NB4 (cell line): ENCODE measurements around the gene CRACDL.

Source experiments
- MYC ChIP-seq: IDR thresholded peaks from 2 replicates; pipeline ENCODE4 v1.6.1; 2011; ENCODE audit warnings: low read depth, low read length
- POLR2A ChIP-seq: IDR thresholded peaks from 2 replicates; pipeline ENCODE4 v1.6.1; 2011; ENCODE audit warnings: mild to moderate bottlenecking; ENCODE audit not compliant: insufficient read length; ENCODE audit errors: extremely low read depth
- TF ChIP-seq, protein P1 (sequence below): IDR thresholded peaks from one replicate; pipeline ENCODE4 v1.5.1; 2012; ENCODE audit warnings: low read depth, low read length
- TF ChIP-seq, protein P2 (sequence below): IDR thresholded peaks from 2 replicates; pipeline ENCODE4 v1.6.1; 2011; ENCODE audit warnings: low read depth, low read length

DNA sequence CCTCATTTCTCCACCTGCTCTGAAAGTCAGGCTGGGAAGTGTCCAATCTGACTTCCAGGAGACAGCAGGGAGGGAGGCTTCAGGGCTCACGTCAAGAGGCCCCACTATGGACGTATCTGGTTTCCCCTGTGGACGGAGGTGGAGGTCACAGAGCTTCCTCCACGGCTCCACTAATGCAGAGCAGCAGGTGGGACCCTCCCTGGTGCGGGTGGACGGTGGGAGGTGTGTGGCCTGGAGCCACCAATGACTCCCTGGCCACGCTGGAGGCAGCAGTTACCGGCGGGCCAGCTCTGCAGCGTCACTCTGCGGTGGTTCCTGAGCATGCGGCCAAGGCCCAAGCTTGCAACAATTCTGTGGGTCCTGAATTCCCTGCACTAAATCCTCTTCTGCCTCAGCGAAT, 9.0 kb downstream of the CRACDL start:
- TF ChIP-seq, protein P1, sequence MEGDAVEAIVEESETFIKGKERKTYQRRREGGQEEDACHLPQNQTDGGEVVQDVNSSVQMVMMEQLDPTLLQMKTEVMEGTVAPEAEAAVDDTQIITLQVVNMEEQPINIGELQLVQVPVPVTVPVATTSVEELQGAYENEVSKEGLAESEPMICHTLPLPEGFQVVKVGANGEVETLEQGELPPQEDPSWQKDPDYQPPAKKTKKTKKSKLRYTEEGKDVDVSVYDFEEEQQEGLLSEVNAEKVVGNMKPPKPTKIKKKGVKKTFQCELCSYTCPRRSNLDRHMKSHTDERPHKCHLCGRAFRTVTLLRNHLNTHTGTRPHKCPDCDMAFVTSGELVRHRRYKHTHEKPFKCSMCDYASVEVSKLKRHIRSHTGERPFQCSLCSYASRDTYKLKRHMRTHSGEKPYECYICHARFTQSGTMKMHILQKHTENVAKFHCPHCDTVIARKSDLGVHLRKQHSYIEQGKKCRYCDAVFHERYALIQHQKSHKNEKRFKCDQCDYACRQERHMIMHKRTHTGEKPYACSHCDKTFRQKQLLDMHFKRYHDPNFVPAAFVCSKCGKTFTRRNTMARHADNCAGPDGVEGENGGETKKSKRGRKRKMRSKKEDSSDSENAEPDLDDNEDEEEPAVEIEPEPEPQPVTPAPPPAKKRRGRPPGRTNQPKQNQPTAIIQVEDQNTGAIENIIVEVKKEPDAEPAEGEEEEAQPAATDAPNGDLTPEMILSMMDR, result no peak
- TF ChIP-seq, protein P2, sequence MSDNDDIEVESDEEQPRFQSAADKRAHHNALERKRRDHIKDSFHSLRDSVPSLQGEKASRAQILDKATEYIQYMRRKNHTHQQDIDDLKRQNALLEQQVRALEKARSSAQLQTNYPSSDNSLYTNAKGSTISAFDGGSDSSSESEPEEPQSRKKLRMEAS, result no peak
- no peak for TF ChIP-seq POLR2A
- TF ChIP-seq MYC, result no peak
